ENCODE measurements around the gene C2CD4C.

C2CD4C gene

GRCh38 chr19:376111-376470, 32.9 kb downstream of the C2CD4C start:
- no peaks in the 10 kb centered on the region for H3K4me1 ChIP-seq
- TF ChIP-seq Cebpa-rat (IDR thresholded peaks at IDR 0.05) = no peak
- no peaks in the 10 kb centered on the region for H3K36me3 ChIP-seq
- H3K4me3 ChIP-seq = no peak overlapping the region
- H3K27ac ChIP-seq = no peak overlapping the region
- H3K27me3 ChIP-seq = no peaks in the 10 kb centered on the region
- H3K9ac ChIP-seq = no peak overlapping the region
- peaks cover 30 to 35% (median 33%) of the 10 kb centered on the region in 11 experiments for H3K9me3 ChIP-seq (replicated peaks in 1 of 11)
- no peak overlapping the region for H3K4me2 ChIP-seq
- no peaks in the 10 kb centered on the region for H4K20me1 ChIP-seq

- H3K4me2 ChIP-seq = no peak overlapping the region
- H3K27me3 ChIP-seq = no peaks in the 10 kb centered on the region
- TF ChIP-seq Cebpa-rat (IDR thresholded peaks at IDR 0.05) = no peak
- H4K20me1 ChIP-seq = no peaks in the 10 kb centered on the region
- H3K9me3 ChIP-seq (replicated peaks in 1 of 11) = peaks cover 28 to 36% (median 29%) of the 10 kb centered on the region in 11 experiments
- H3K27ac ChIP-seq = no peak overlapping the region
- H3K9ac ChIP-seq = no peak overlapping the region
- H3K4me1 ChIP-seq = no peaks in the 10 kb centered on the region
- H3K4me3 ChIP-seq = no peak overlapping the region
- H3K36me3 ChIP-seq = no peaks in the 10 kb centered on the region
Measured at GRCh38 chr19:375395-376110, 33.4 kb downstream of the C2CD4C start.

GRCh38 chr19:374886-375235, 34.1 kb downstream of the C2CD4C start:
- H3K4me1 ChIP-seq = no peaks in the 10 kb centered on the region
- no peaks in the 10 kb centered on the region for H3K27me3 ChIP-seq
- peaks cover 22 to 29% (median 26%) of the 10 kb centered on the region in 11 experiments for H3K9me3 ChIP-seq (replicated peaks in 1 of 11)
- H3K9ac ChIP-seq = no peak overlapping the region
- H3K4me2 ChIP-seq = no peak overlapping the region
- no peak overlapping the region for H3K4me3 ChIP-seq
- TF ChIP-seq Cebpa-rat (IDR thresholded peaks at IDR 0.05) = no peak
- H3K27ac ChIP-seq = no peak overlapping the region
- H4K20me1 ChIP-seq = no peaks in the 10 kb centered on the region
- no peaks in the 10 kb centered on the region for H3K36me3 ChIP-seq

- no peak for TF ChIP-seq Cebpa-rat (IDR thresholded peaks at IDR 0.05)
- peaks cover 16 to 26% (median 21%) of the 10 kb centered on the region in 11 experiments for H3K9me3 ChIP-seq (replicated peaks in 1 of 11)
- H3K36me3 ChIP-seq = no peaks in the 10 kb centered on the region
- H3K4me2 ChIP-seq = no peak overlapping the region
- H3K4me1 ChIP-seq = no peaks in the 10 kb centered on the region
- H4K20me1 ChIP-seq = no peaks in the 10 kb centered on the region
- no peaks in the 10 kb centered on the region for H3K27me3 ChIP-seq
- no peak overlapping the region for H3K9ac ChIP-seq
- no peak overlapping the region for H3K4me3 ChIP-seq
- no peak overlapping the region for H3K27ac ChIP-seq
Measured at GRCh38 chr19:374183-374885, 34.6 kb downstream of the C2CD4C start.

- Histone ChIP-seq H3K4me3 (no peak overlapping the region), H3K9ac (no peak overlapping the region), H3K27me3 (no peaks in the 10 kb centered on the region), H3K4me2 (no peak overlapping the region), H3K4me1 (no peaks in the 10 kb centered on the region), H3K9me3 (replicated peaks in 1 of 11) (peaks cover 9 to 20% (median 13%) of the 10 kb centered on the region in 11 experiments), H4K20me1 (no peaks in the 10 kb centered on the region), H3K27ac (no peak overlapping the region), H3K36me3 (no peaks in the 10 kb centered on the region)
- TF ChIP-seq Cebpa-rat (IDR thresholded peaks at IDR 0.05) = no peak
Measured at GRCh38 chr19:373391-374182, 35.4 kb downstream of the C2CD4C start.

GRCh38 chr19:372306-372890, 36.5 kb downstream of the C2CD4C start:
- Histone ChIP-seq H3K9me3 (replicated peaks in 1 of 11) (peaks cover 0 to 17% (median 4%) of the 10 kb centered on the region in 11 experiments; a peak in 7 of 22 replicates), H3K36me3 (no peaks in the 10 kb centered on the region), H3K4me2 (no peak overlapping the region), H4K20me1 (no peaks in the 10 kb centered on the region), H3K4me1 (no peaks in the 10 kb centered on the region), H3K4me3 (no peak overlapping the region), H3K27me3 (no peaks in the 10 kb centered on the region), H3K9ac (no peak overlapping the region), H3K27ac (no peak overlapping the region)
- TF ChIP-seq Cebpa-rat (IDR thresholded peaks at IDR 0.05) = no peak

GRCh38 chr19:371501-372168, 37.3 kb downstream of the C2CD4C start:
- TF ChIP-seq Cebpa-rat (IDR thresholded peaks at IDR 0.05) = no peak
- H3K36me3 ChIP-seq = no peaks in the 10 kb centered on the region
- H3K4me2 ChIP-seq = no peak overlapping the region
- no peaks in the 10 kb centered on the region for H4K20me1 ChIP-seq
- H3K27me3 ChIP-seq = no peaks in the 10 kb centered on the region
- H3K9me3 ChIP-seq (replicated peaks in 1 of 11) = peaks cover 0 to 23% (median 6%) of the 10 kb centered on the region in 11 experiments; a peak in 7 of 22 replicates
- no peak overlapping the region for H3K4me3 ChIP-seq
- no peak overlapping the region for H3K9ac ChIP-seq
- H3K4me1 ChIP-seq = no peaks in the 10 kb centered on the region
- no peak overlapping the region for H3K27ac ChIP-seq

- Histone ChIP-seq H3K4me2 (no peak overlapping the region), H3K9ac (no peak overlapping the region), H3K9me3 (replicated peaks in 1 of 11) (peaks cover 0 to 23% (median 6%) of the 10 kb centered on the region in 11 experiments; a peak in 7 of 22 replicates), H3K27me3 (no peaks in the 10 kb centered on the region), H3K27ac (no peak overlapping the region), H4K20me1 (no peaks in the 10 kb centered on the region), H3K4me3 (no peak overlapping the region), H3K4me1 (no peaks in the 10 kb centered on the region), H3K36me3 (no peaks in the 10 kb centered on the region)
- TF ChIP-seq Cebpa-rat (IDR thresholded peaks at IDR 0.05) = no peak
Measured at GRCh38 chr19:370641-371330, 38.2 kb downstream of the C2CD4C start.

Measured in BLaER1 treated with 17β-estradiol and CSF1 and Interleukin-3, amounts not matched to agents 10 nM and 100 nM (cell line).